Globus pallidus (tissue), 1 donor: Measurements from ENCODE around the gene ALKAL2.
"Not testable (repeated sequence)": the region's sequence is repeated elsewhere in the genome, so short reads cannot be mapped to it uniquely, and the experiment has no call there.

ENCODE experiments used
- DNase-seq: peaks from one replicate; pipeline ENCODE4 v3.0.0-alpha.2; 2015; ENCODE audit warnings: low spot score

The ALKAL2 gene

GRCh38 chr2:287911-288757, at the start of gene ALKAL2:
Gene ALKAL2, minus strand, starts transcription at chr2:288091. Its CDS starts 256 bp downstream, at chr2:287835.
- DNase-seq = no peak

- not testable (repeated sequence) for DNase-seq
Measured at GRCh38 chr2:336949-337348, 49.1 kb upstream of the ALKAL2 start.

GRCh38 chr2:336360-336759, 48.5 kb upstream of the ALKAL2 start:
- DNase-seq = no peak

- DNase-seq = no peak
Measured at GRCh38 chr2:332592-332991, 44.7 kb upstream of the ALKAL2 start.

GRCh38 chr2:328761-329160, 40.9 kb upstream of the ALKAL2 start:
- no peak for DNase-seq

- DNase-seq = no peak
Measured at GRCh38 chr2:323035-323434, 35.1 kb upstream of the ALKAL2 start.

- DNase-seq = no peak
Measured at GRCh38 chr2:322326-322725, 34.4 kb upstream of the ALKAL2 start.

GRCh38 chr2:320561-320960, 32.7 kb upstream of the ALKAL2 start:
- DNase-seq = no peak

GRCh38 chr2:319059-319600, 31.2 kb upstream of the ALKAL2 start:
- no peak for DNase-seq

GRCh38 chr2:317501-318424, 29.9 kb upstream of the ALKAL2 start:
- DNase-seq = no peak

- no peak for DNase-seq
Measured at GRCh38 chr2:316381-316780, 28.5 kb upstream of the ALKAL2 start.

GRCh38 chr2:315925-316324, 28.0 kb upstream of the ALKAL2 start:
- DNase-seq = not testable (repeated sequence)

GRCh38 chr2:314561-315336, 26.9 kb upstream of the ALKAL2 start:
- DNase-seq = no peak

- no peak for DNase-seq
Measured at GRCh38 chr2:313991-314390, 26.1 kb upstream of the ALKAL2 start.

GRCh38 chr2:310994-311393, 23.1 kb upstream of the ALKAL2 start:
- DNase-seq = no peak

- no peak for DNase-seq
Measured at GRCh38 chr2:309954-310510, 22.1 kb upstream of the ALKAL2 start.

GRCh38 chr2:309148-309953, 21.5 kb upstream of the ALKAL2 start:
- no peak for DNase-seq

GRCh38 chr2:305366-305765, 17.5 kb upstream of the ALKAL2 start:
- DNase-seq = no peak

GRCh38 chr2:296354-296753, 8.5 kb upstream of the ALKAL2 start:
- no peak for DNase-seq

GRCh38 chr2:295090-295489, 7.2 kb upstream of the ALKAL2 start:
- no peak for DNase-seq
